Mesothelial cell of epicardium (in vitro differentiated cells): ENCODE results near the gene ADAMTSL1. TPM values are rescaled to one million over a fixed set of nuclear protein-coding genes. Genes with fewer than 3 reads are reported as not detected.

Experiments used
- DNase-seq, 2 experiments: peaks; one replicate each; pipeline ENCODE4 v3.0.0; 2021; ENCODE audit warnings: low spot score in 2 of 2; ENCODE audit not compliant: unreplicated experiment in 2 of 2
- H3K27ac Mint-ChIP-seq: 2 replicates; pipeline ENCODE4 v1.8.0; 2021; ENCODE audit warnings: mixed read lengths
- H3K27me3 Mint-ChIP-seq: 2 replicates; pipeline ENCODE4 v1.8.0; 2021; ENCODE audit warnings: low read depth, mixed read lengths
- H3K36me3 Mint-ChIP-seq: 2 replicates; pipeline ENCODE4 v1.8.0; 2021; ENCODE audit warnings: mixed read lengths
- H3K4me1 Mint-ChIP-seq: 2 replicates; pipeline ENCODE4 v1.8.0; 2021; ENCODE audit warnings: mixed read lengths
- H3K4me3 Mint-ChIP-seq: 2 replicates; pipeline ENCODE4 v1.8.0; 2021; ENCODE audit warnings: mild to moderate bottlenecking, moderate library complexity, mixed read lengths
- H3K9me3 Mint-ChIP-seq: 2 replicates; pipeline ENCODE4 v1.8.0; 2021; ENCODE audit warnings: mixed read lengths
- total RNA-seq: library from RNA; stranded (reverse); gene quantifications from 3 replicates; pipeline ENCODE4 v1.2.1, GENCODE V29; 2021
- TF ChIP-seq, protein P1 (sequence below): fragments of 200-600 bp; sonication (generic); IDR thresholded peaks from one replicate; pipeline ENCODE4 v1.5.0; 2021; ENCODE audit warnings: antibody characterized with exemption; ENCODE audit not compliant: unreplicated experiment

Gene ADAMTSL1
- total RNA-seq, 1 donor from 2014 or later, result 48.0 TPM

GRCh38 chr9:18739641-18740318, 265.8 kb downstream of the ADAMTSL1 start:
- Mint-ChIP-seq H3K27me3 (no peaks in the 10 kb centered on the region), H3K27ac (no peak overlapping the region), H3K9me3 (no peaks in the 10 kb centered on the region), H3K36me3 (no peaks in the 10 kb centered on the region), H3K4me3 (no peak overlapping the region), H3K4me1 (peaks cover 20% of the 10 kb centered on the region)
- TF ChIP-seq, protein P1, sequence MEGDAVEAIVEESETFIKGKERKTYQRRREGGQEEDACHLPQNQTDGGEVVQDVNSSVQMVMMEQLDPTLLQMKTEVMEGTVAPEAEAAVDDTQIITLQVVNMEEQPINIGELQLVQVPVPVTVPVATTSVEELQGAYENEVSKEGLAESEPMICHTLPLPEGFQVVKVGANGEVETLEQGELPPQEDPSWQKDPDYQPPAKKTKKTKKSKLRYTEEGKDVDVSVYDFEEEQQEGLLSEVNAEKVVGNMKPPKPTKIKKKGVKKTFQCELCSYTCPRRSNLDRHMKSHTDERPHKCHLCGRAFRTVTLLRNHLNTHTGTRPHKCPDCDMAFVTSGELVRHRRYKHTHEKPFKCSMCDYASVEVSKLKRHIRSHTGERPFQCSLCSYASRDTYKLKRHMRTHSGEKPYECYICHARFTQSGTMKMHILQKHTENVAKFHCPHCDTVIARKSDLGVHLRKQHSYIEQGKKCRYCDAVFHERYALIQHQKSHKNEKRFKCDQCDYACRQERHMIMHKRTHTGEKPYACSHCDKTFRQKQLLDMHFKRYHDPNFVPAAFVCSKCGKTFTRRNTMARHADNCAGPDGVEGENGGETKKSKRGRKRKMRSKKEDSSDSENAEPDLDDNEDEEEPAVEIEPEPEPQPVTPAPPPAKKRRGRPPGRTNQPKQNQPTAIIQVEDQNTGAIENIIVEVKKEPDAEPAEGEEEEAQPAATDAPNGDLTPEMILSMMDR, result no peak
- DNase-seq, result no peak

GRCh38 chr9:18741359-18741758, 267.4 kb downstream of the ADAMTSL1 start:
- Mint-ChIP-seq H3K4me3 (no peak overlapping the region), H3K36me3 (peaks cover 2% of the 10 kb centered on the region), H3K4me1 (peaks cover 24% of the 10 kb centered on the region), H3K27me3 (no peaks in the 10 kb centered on the region), H3K9me3 (no peaks in the 10 kb centered on the region), H3K27ac (no peak overlapping the region)
- no peak for DNase-seq
- TF ChIP-seq, protein P1, result no peak

GRCh38 chr9:18741945-18742344, 268.0 kb downstream of the ADAMTSL1 start:
- Mint-ChIP-seq H3K4me1 (peaks cover 24% of the 10 kb centered on the region), H3K9me3 (no peaks in the 10 kb centered on the region), H3K27me3 (no peaks in the 10 kb centered on the region), H3K36me3 (peaks cover 2% of the 10 kb centered on the region), H3K4me3 (no peak overlapping the region), H3K27ac (no peak overlapping the region)
- DNase-seq, result no peak
- TF ChIP-seq, protein P1, result no peak

DNA sequence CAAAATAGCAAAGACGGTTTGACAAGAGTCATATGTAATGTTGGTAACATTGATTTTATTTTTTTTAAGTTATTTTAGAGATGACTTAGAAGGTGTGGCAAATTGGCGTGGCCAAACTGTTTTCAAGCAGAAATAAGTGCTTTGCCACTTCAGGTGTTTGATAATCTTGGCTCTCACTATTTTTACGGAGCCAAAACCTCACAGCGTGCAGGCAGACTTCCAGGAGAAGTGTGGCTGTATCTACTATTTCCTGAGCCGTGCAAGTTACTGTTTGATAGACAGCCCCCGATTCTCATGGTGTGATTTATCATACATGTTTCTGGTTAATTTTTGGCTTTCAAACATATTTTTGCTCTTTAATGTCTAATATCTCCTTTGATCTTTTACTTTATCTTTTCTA, 269.5 kb downstream of the ADAMTSL1 start:
- TF ChIP-seq, protein P1, result no peak
- Mint-ChIP-seq H3K9me3 (no peaks in the 10 kb centered on the region), H3K4me3 (no peak overlapping the region), H3K36me3 (peaks cover 2% of the 10 kb centered on the region), H3K4me1 (peaks cover 31% of the 10 kb centered on the region), H3K27ac (peak overlapping the region; percentile 11), H3K27me3 (no peaks in the 10 kb centered on the region)
- DNase-seq, result no peak

- no peaks in the 10 kb centered on the region for H3K27me3 Mint-ChIP-seq
- peaks cover 31% of the 10 kb centered on the region for H3K4me1 Mint-ChIP-seq
- H3K9me3 Mint-ChIP-seq, result no peaks in the 10 kb centered on the region
- H3K36me3 Mint-ChIP-seq, result peaks cover 2% of the 10 kb centered on the region
- peak overlapping the region; percentile 11 for H3K27ac Mint-ChIP-seq
- no peak overlapping the region for H3K4me3 Mint-ChIP-seq
- TF ChIP-seq, protein P1, result no peak
- DNase-seq, result no peak
Measured at GRCh38 chr9:18743971-18744370, 270.0 kb downstream of the ADAMTSL1 start.
